Stomach (tissue), 4 donors: ENCODE results near the gene ARTN.

Source experiments
- POLR2A ChIP-seq, 4 donors: fragments of 450-650 bp; IDR thresholded peaks; one replicate each; pipeline ENCODE4 v1.6.1; 2016; ENCODE audit warnings: antibody characterized with exemption in 4 of 4, control low read depth in 2 of 4, mild to moderate bottlenecking in 1 of 4, moderate library complexity in 1 of 4
- POLR2AphosphoS5 ChIP-seq, 3 donors: sonication (generic); formaldehyde crosslinking; IDR thresholded peaks; one replicate each; pipeline ENCODE4 v1.6.1; 2016; ENCODE audit warnings: antibody characterized with exemption in 3 of 3

GRCh38 chr1:43944860-43945259 lies 11.3 kb downstream of the ARTN start:
- no peak for TF ChIP-seq POLR2AphosphoS5 (IDR thresholded peaks at IDR 0.05)
- TF ChIP-seq POLR2A (IDR thresholded peaks at IDR 0.05), result no peak
